HG03139 (cell line): ENCODE results near the gene ERN2.
A peak's percentile ranks its signal among the peaks of the same experiment; 100 is the strongest.

Source experiments
- ATAC-seq: cut with Tn5 transposase; IDR thresholded peaks from one replicate; pipeline ENCODE4 v1.9.1; 2021; ENCODE audit not compliant: unreplicated experiment

ERN2 gene

GRCh38 chr16:23689442-23690187, 23.4 kb downstream of the ERN2 start:
- ATAC-seq, result no peak

GRCh38 chr16:23687034-23687808, 25.8 kb downstream of the ERN2 start:
- ATAC-seq, result no peak

- no peak for ATAC-seq
Observed at GRCh38 chr16:23683487-23683886, 29.5 kb downstream of the ERN2 start.

GRCh38 chr16:23682181-23682580, 30.8 kb downstream of the ERN2 start:
- ATAC-seq, result no peak

GRCh38 chr16:23679986-23680336, 33.1 kb downstream of the ERN2 start:
- ATAC-seq, result no peak

GRCh38 chr16:23679274-23679985, 33.6 kb downstream of the ERN2 start:
- ATAC-seq, result no peak

- ATAC-seq, result peak; percentile 76
Observed at GRCh38 chr16:23678430-23679273, 34.4 kb downstream of the ERN2 start, which contains the start of gene PLK1. PLK1 (plus strand) TSS chr16:23678889; CDS start chr16:23678933, 44 bp downstream.

GRCh38 chr16:23676924-23677480, 36.0 kb downstream of the ERN2 start:
- no peak for ATAC-seq

GRCh38 chr16:23673971-23674614, 38.9 kb downstream of the ERN2 start:
- ATAC-seq, result no peak

- ATAC-seq, result peak; percentile 91
Observed at GRCh38 chr16:23670137-23670776, 42.8 kb downstream of the ERN2 start.

- no peak for ATAC-seq
Observed at GRCh38 chr16:23668873-23669272, 44.1 kb downstream of the ERN2 start.

GRCh38 chr16:23668225-23668624, 44.8 kb downstream of the ERN2 start:
- no peak for ATAC-seq

GRCh38 chr16:23667355-23667659, 45.7 kb downstream of the ERN2 start:
- ATAC-seq, result no peak

GRCh38 chr16:23666571-23667354, 46.3 kb downstream of the ERN2 start:
- ATAC-seq, result no peak

GRCh38 chr16:23663918-23664317, 49.1 kb downstream of the ERN2 start:
- no peak for ATAC-seq

- no peak for ATAC-seq
Observed at GRCh38 chr16:23651943-23652468, 61.0 kb downstream of the ERN2 start.

- no peak for ATAC-seq
Observed at GRCh38 chr16:23650674-23651416, 62.2 kb downstream of the ERN2 start.

GRCh38 chr16:23642246-23642774, 70.7 kb downstream of the ERN2 start:
- ATAC-seq, result no peak
